ENCODE data around the gene BBS9. TPM values are rescaled to one million over a fixed set of nuclear protein-coding genes. Genes with fewer than 3 reads are reported as not detected.

The BBS9 gene
- total RNA-seq, 1 experiment from 2014 or later = 26.4 TPM

DNA sequence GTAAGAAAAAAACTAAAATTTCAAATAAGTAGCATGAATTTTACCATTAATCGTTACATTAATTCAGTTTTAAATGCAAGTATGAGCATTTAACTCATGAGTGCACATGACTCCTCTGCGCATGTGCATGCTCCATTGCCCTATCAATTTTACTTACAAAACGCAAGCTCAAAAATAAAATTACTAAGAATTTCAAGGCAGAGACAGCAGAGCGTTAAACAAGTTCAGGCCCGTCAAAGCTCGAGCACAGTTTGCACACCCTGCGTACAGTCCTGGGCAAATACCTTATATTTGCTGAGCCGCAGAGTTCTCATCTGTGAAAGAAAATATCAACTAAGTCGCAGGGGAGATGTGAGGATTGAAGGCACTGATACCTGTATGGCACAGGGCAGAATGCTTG, 373.6 kb downstream of the BBS9 start:
- Histone ChIP-seq H3K9me3 (ENCODE audit: control insufficient read depth, low read depth, low read length) (no peaks in the 10 kb centered on the region), H2BK15ac (ENCODE audit: low read depth, low read length) (no peak overlapping the region), H3K4me2 (ENCODE audit: insufficient read depth, insufficient read length, low read length) (no peak overlapping the region), H3K4ac (ENCODE audit: low read depth, low read length) (no peak overlapping the region), H2AK5ac (ENCODE audit: insufficient read length, low read length) (no peak overlapping the region), H3K79me2 (ENCODE audit: insufficient read depth, low read length) (no peaks in the 10 kb centered on the region), H2AFZ (ENCODE audit: low read length) (no peak overlapping the region), H2BK20ac (ENCODE audit: low read depth, low read length, poor library complexity, severe bottlenecking) (no peak overlapping the region), H3K4me1 (ENCODE audit: insufficient read depth, low read length) (no peaks in the 10 kb centered on the region; the same call in 1 of the 2 replicates), H3T11ph (ENCODE audit: low read length) (no peak overlapping the region), H3K27ac (ENCODE audit: insufficient read length, low read depth, low read length) (no peak overlapping the region), H3K79me1 (ENCODE audit: insufficient read depth, low read depth, low read length, poor library complexity, severe bottlenecking) (peaks cover 2% of the 10 kb centered on the region), H2BK5ac (ENCODE audit: insufficient read length, low read length) (no peak overlapping the region), H3K23me2 (ENCODE audit: insufficient read length, low read depth, low read length, poor library complexity, severe bottlenecking) (no peaks in the 10 kb centered on the region), H4K8ac (replicated peaks; ENCODE audit: insufficient read length, low read depth, low read length) (no peak overlapping the region), H3K9ac (ENCODE audit: extremely low read depth, insufficient read length, low read length) (no peak overlapping the region), H4K91ac (ENCODE audit: insufficient read length, low read depth, low read length) (no peak overlapping the region), H3K23ac (ENCODE audit: insufficient read length, low read depth, low read length) (no peak overlapping the region), H4K20me1 (ENCODE audit: control insufficient read depth, insufficient read depth, insufficient read length) (no peaks in the 10 kb centered on the region), H3K27me3 (ENCODE audit: insufficient read depth, low read length) (no peaks in the 10 kb centered on the region), H4K5ac (ENCODE audit: insufficient read length, low read depth, low read length) (no peak overlapping the region), H3K18ac (ENCODE audit: insufficient read length, low read depth, low read length) (no peak overlapping the region), H3K14ac (ENCODE audit: insufficient read depth, low read length) (no peak overlapping the region), H3K56ac (ENCODE audit: insufficient read length, low read depth, low read length) (no peak overlapping the region), H2BK120ac (ENCODE audit: low read depth, low read length, poor library complexity, severe bottlenecking) (no peak overlapping the region), H2BK12ac (ENCODE audit: insufficient read length, low read depth, low read length) (no peak overlapping the region)
- Mint-ChIP-seq H3K27me3 (ENCODE audit: low read depth) (no peaks in the 10 kb centered on the region), H3K36me3 (ENCODE audit: insufficient read depth in 1 of 3, low read depth in 3 of 3) (no peaks in the 10 kb centered on the region), H3K27ac (no peak overlapping the region), H3K9me3 (no peaks in the 10 kb centered on the region), H3K4me3 (no peak overlapping the region), H3K4me1 (peaks cover 8 to 9% of the 10 kb centered on the region in 2 experiments)
- WGBS (ENCODE audit: extremely low coverage, insufficient read length, low lambda C conversion rate) = no CpG with 5 or more reads among the region's 9 CpGs
- TF ChIP-seq, protein P1, sequence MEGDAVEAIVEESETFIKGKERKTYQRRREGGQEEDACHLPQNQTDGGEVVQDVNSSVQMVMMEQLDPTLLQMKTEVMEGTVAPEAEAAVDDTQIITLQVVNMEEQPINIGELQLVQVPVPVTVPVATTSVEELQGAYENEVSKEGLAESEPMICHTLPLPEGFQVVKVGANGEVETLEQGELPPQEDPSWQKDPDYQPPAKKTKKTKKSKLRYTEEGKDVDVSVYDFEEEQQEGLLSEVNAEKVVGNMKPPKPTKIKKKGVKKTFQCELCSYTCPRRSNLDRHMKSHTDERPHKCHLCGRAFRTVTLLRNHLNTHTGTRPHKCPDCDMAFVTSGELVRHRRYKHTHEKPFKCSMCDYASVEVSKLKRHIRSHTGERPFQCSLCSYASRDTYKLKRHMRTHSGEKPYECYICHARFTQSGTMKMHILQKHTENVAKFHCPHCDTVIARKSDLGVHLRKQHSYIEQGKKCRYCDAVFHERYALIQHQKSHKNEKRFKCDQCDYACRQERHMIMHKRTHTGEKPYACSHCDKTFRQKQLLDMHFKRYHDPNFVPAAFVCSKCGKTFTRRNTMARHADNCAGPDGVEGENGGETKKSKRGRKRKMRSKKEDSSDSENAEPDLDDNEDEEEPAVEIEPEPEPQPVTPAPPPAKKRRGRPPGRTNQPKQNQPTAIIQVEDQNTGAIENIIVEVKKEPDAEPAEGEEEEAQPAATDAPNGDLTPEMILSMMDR (conservative IDR thresholded peaks at IDR 0.05) = no peak
- DNase-seq = no peak
